HepG2 (cell line): ENCODE data around the gene HECA. TPM values are rescaled to one million over a fixed set of nuclear protein-coding genes. Genes with fewer than 3 reads are reported as not detected.

ENCODE experiments used
- ATAC-seq: fragments of 200-7000 bp; cut with Tn5 transposase; 3 replicates; pipeline ENCODE4 v1.9.1; 2020; ENCODE audit warnings: mild to moderate bottlenecking, moderate library complexity
- BruUV-seq: library from RNA; stranded (reverse); fragments of 400-500 nt; replicated peaks from 2 replicates; lab custom pipeline; 2021; lab: Mats Ljungman, UMichigan
- CTCF ChIA-PET: fragments of 300-600 bp; formaldehyde crosslinking; extraction: SDS; loops from one replicate; lab custom pipeline; 2021; ENCODE audit warnings: low total read pairs, inconsistent platforms, low intra/inter-chr PET ratio; lab: Yijun Ruan, JAX
- POLR2A ChIA-PET: fragments of 350-600 bp; sonication (Branson Sonifier 250); formaldehyde crosslinking; loops from one replicate; lab custom pipeline; 2020; ENCODE audit warnings: antibody characterized with exemption, inconsistent platforms; lab: Yijun Ruan, JAX
- DNase-seq: peaks from one replicate; pipeline ENCODE4 v3.0.0-alpha.2; 2015; ENCODE audit warnings: low spot score
- FAIRE-seq: peaks from 3 replicates; lab custom pipeline; 2011; peaks lifted over from hg19 to GRCh38; lab: Jason Lieb, UNC
- H2AFZ ChIP-seq: one replicate; pipeline ENCODE4 v1.6.1; 2011; ENCODE audit warnings: low read length, inconsistent platforms
- H3K27ac ChIP-seq: fragments of 300-600 bp; 3 replicates; pipeline ENCODE4 v1.8.0; 2011; ENCODE audit warnings: mixed run types, mild to moderate bottlenecking, mixed read lengths, low read length, inconsistent platforms; ENCODE audit not compliant: insufficient read depth; ENCODE audit errors: extremely low read length
- H3K27me3 ChIP-seq, 2 experiments: fragments of 200-600 bp in 1 of 2; 2 replicates in 1 of 2; 3 replicates in 1 of 2; pipeline versions ENCODE4 v1.6.0 to v1.8.0; 2011; ENCODE audit warnings: low read length in 2 of 2, mild to moderate bottlenecking in 2 of 2, moderate library complexity in 2 of 2, inconsistent platforms in 1 of 2; ENCODE audit not compliant: insufficient read depth in 2 of 2, control insufficient read depth in 1 of 2
- H3K36me3 ChIP-seq, 2 experiments: fragments of 200-600 bp in 1 of 2; replicated peaks in 1 of 2; 2 replicates in 1 of 2; 3 replicates in 1 of 2; pipeline versions ENCODE4 v1.5.1 to v1.8.0; 2011; ENCODE audit warnings: low read length in 2 of 2, inconsistent platforms in 1 of 2; ENCODE audit not compliant: insufficient read depth in 2 of 2, control insufficient read depth in 1 of 2
- H3K4me1 ChIP-seq: 2 replicates; pipeline ENCODE4 v1.5.1; 2012; ENCODE audit warnings: low read length, inconsistent platforms; ENCODE audit not compliant: insufficient read depth
- H3K4me2 ChIP-seq: 2 replicates; pipeline ENCODE4 v1.6.0; 2011; ENCODE audit warnings: low read depth, low read length, inconsistent platforms
- H3K4me3 ChIP-seq, 3 experiments: fragments of 200-600 bp in 1 of 3; sonication (generic), shearing (Covaris generic) in 1 of 3; replicated peaks in 1 of 3; 2 replicates each; pipeline ENCODE4 v1.5.1; 2011 to 2016; ENCODE audit warnings: low read length in 3 of 3, inconsistent platforms in 2 of 3, low read depth in 2 of 3, mild to moderate bottlenecking in 2 of 3, control low read depth in 1 of 3, mixed read lengths in 1 of 3; ENCODE audit not compliant: insufficient read depth in 1 of 3
- H3K79me2 ChIP-seq: one replicate; pipeline ENCODE4 v1.6.1; 2011; ENCODE audit warnings: low read length, inconsistent platforms; ENCODE audit not compliant: insufficient read depth
- H3K9ac ChIP-seq: 2 replicates; pipeline ENCODE4 v1.6.0; 2011; ENCODE audit warnings: mild to moderate bottlenecking, low read depth, low read length, inconsistent platforms; ENCODE audit not compliant: insufficient read depth
- H3K9me3 ChIP-seq: 2 replicates; pipeline ENCODE4 v1.5.1; 2012; ENCODE audit warnings: mild to moderate bottlenecking, low read length
- H4K20me1 ChIP-seq: 2 replicates; pipeline ENCODE4 v1.6.0; 2011; ENCODE audit warnings: inconsistent platforms, mild to moderate bottlenecking, low read length, moderate library complexity; ENCODE audit not compliant: insufficient read depth
- EEA1 ChIP-seq: sonication (generic); formaldehyde crosslinking; IDR thresholded peaks from 2 replicates; pipeline ENCODE4 v1.5.1; 2020; ENCODE audit warnings: mild to moderate bottlenecking, missing genetic modification reagents, borderline replicate concordance
- EP300 ChIP-seq, 3 experiments: sonication (generic) in 1 of 3; formaldehyde crosslinking in 1 of 3; IDR thresholded peaks; 2 replicates each; pipeline versions ENCODE4 v1.5.1 to v1.6.1; 2011 to 2020; ENCODE audit warnings: low read depth in 2 of 3, low read length in 2 of 3, borderline replicate concordance in 1 of 3, improper control_type of control experiment in 1 of 3, mild to moderate bottlenecking in 1 of 3, missing genetic modification reagents in 1 of 3, moderate library complexity in 1 of 3
- FOXJ3 ChIP-seq: sonication (generic); formaldehyde crosslinking; IDR thresholded peaks from 2 replicates; pipeline ENCODE4 v1.4.0; 2020; ENCODE audit warnings: missing genetic modification reagents, mild to moderate bottlenecking, borderline replicate concordance
- GABPA ChIP-seq, 2 experiments: IDR thresholded peaks; 2 replicates each; pipeline ENCODE4 v1.6.1; 2011 to 2016; ENCODE audit warnings: low read depth in 2 of 2, low read length in 1 of 2, missing biosample characterization in 1 of 2, missing genetic modification characterization in 1 of 2
- HNF4A ChIP-seq: sonication (generic); formaldehyde crosslinking; IDR thresholded peaks from 2 replicates; pipeline ENCODE4 v1.4.0; 2020; ENCODE audit warnings: missing genetic modification reagents
- IKZF4 ChIP-seq: sonication (generic); formaldehyde crosslinking; IDR thresholded peaks from 2 replicates; pipeline ENCODE4 v1.5.1; 2020; ENCODE audit warnings: borderline replicate concordance, mild to moderate bottlenecking, low read depth, missing genetic modification reagents; ENCODE audit errors: not compliant biosample characterization
- KLF9 ChIP-seq: IDR thresholded peaks from 2 replicates; pipeline ENCODE4 v1.6.1; 2016; ENCODE audit warnings: low read depth
- NBN ChIP-seq: fragments of 450-650 bp; conservative IDR thresholded peaks from 2 replicates; pipeline ENCODE4 v1.6.1; 2017
- NCOA5 ChIP-seq: sonication (generic); formaldehyde crosslinking; IDR thresholded peaks from 2 replicates; pipeline ENCODE4 v1.4.0; 2020; ENCODE audit warnings: missing genetic modification reagents
- SMAD3 ChIP-seq: sonication (generic); formaldehyde crosslinking; IDR thresholded peaks from 2 replicates; pipeline ENCODE4 v1.4.0; 2020; ENCODE audit warnings: missing genetic modification reagents
- SMAD9 ChIP-seq: sonication (generic); formaldehyde crosslinking; IDR thresholded peaks from 2 replicates; pipeline ENCODE4 v1.5.1; 2020; ENCODE audit warnings: mild to moderate bottlenecking, missing genetic modification reagents
- ZMYM2 ChIP-seq: sonication (generic); formaldehyde crosslinking; IDR thresholded peaks from 2 replicates; pipeline ENCODE4 v1.8.0; 2022; ENCODE audit warnings: mild to moderate bottlenecking, missing genetic modification reagents
- ZNF235 ChIP-seq: sonication (generic); formaldehyde crosslinking; IDR thresholded peaks from 2 replicates; pipeline ENCODE4 v1.8.1; 2023; ENCODE audit warnings: mild to moderate bottlenecking, missing genetic modification reagents, borderline replicate concordance
- ZNF281 ChIP-seq: sonication (generic); formaldehyde crosslinking; IDR thresholded peaks from 2 replicates; pipeline ENCODE4 v1.4.0; 2020; ENCODE audit warnings: missing genetic modification reagents, borderline replicate concordance
- ZNF3 ChIP-seq: IDR thresholded peaks from 2 replicates; pipeline ENCODE4 v1.7.0; 2017; ENCODE audit warnings: inconsistent platforms
- ZNF337 ChIP-seq: sonication (generic); formaldehyde crosslinking; IDR thresholded peaks from 2 replicates; pipeline ENCODE4 v1.5.1; 2020; ENCODE audit warnings: missing genetic modification reagents, low read depth, mild to moderate bottlenecking, borderline replicate concordance
- ZNF615 ChIP-seq: sonication (generic); formaldehyde crosslinking; IDR thresholded peaks from 2 replicates; pipeline ENCODE4 v1.5.0; 2020; ENCODE audit warnings: mild to moderate bottlenecking, missing genetic modification reagents, borderline replicate concordance
- ZNF652 ChIP-seq: IDR thresholded peaks from 2 replicates; pipeline ENCODE4 v1.6.1; 2016; ENCODE audit warnings: low read depth, borderline replicate concordance
- ZNF788 ChIP-seq: sonication (generic); formaldehyde crosslinking; IDR thresholded peaks from 2 replicates; pipeline ENCODE4 v1.5.0; 2020; ENCODE audit warnings: mild to moderate bottlenecking, missing genetic modification reagents, borderline replicate concordance
- WGBS: methylation state at CpG from one replicate; pipeline ENCODE4 v1.1.6; 2017; ENCODE audit warnings: low lambda C conversion rate; 5-methylcytosine and 5-hydroxymethylcytosine counted together
- in situ Hi-C: cut with HindIII; loops from 2 replicates; pipeline ENCODE4 v1.10.0; 2017; ENCODE audit warnings: low pct_unique_long_range_greater_than_20kb; ENCODE audit not compliant: extremely low pct_ligation_motif_present
- intact Hi-C: fragments of 100-400 bp; cut with micrococcal nuclease; formaldehyde crosslinking; loops from one replicate; pipeline ENCODE4 v1.10.0; 2022; ENCODE audit not compliant: unreplicated experiment
- polyA plus RNA-seq, 8 experiments: library from polyadenylated mRNA; depleted of rRNA in 3 of 8; stranded (reverse) in 7 of 8; unstranded in 1 of 8; fragments of >200 nt; fragmentation: Illumina TruSeq in 4 of 8; extraction: Trizol in 4 of 8; gene quantifications; 2 replicates each; pipeline versions ENCODE4 v1.2.1 to v1.2.3, GENCODE V29; 2011 to 2016; ENCODE audit warnings: low read depth in 4 of 8, missing spikeins in 1 of 8, mixed read lengths in 1 of 8; ENCODE audit not compliant: insufficient read depth in 1 of 8
- total RNA-seq, 5 experiments: library from RNA; depleted of rRNA; stranded (reverse); fragments of >200 nt; fragmentation: Illumina TruSeq; extraction: Trizol; gene quantifications; 2 replicates each; pipeline ENCODE4 v1.2.3, GENCODE V29; 2016; ENCODE audit warnings: low read depth in 1 of 5
- TF ChIP-seq, protein P1 (sequence below): sonication (generic); formaldehyde crosslinking; IDR thresholded peaks from 2 replicates; pipeline ENCODE4 v1.4.0; 2020; ENCODE audit warnings: missing genetic modification reagents

Gene HECA
- total and polyA plus RNA-seq, 2 of the 13 experiments (the other 11 are each of a cell fraction or from before 2014, with no cell fraction given) = 0.18 to 0.49 TPM

DNA sequence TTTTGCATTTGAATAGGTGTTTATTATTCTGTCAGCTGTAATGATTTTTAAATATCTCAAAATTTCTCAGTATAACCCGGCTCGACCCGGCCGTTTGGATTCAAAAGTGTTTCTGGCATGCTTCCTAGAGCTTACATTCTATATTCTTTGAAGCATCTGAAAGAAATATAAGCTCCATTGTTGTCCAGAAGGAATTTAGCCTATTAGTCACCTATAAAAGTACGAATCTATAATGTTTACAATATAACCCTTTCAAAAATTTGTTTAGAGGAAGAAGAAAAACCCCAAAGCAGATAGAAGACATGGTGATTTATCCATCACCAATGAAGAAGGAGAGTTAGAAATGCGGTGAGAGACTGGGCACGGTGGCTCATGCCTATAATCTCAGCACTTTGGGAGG, 22.3 kb upstream of the HECA start (continued):
- TF ChIP-seq ZNF337 (CRISPR knock-in tag) (no peak), SMAD9 (CRISPR knock-in tag) (no peak)

DNA sequence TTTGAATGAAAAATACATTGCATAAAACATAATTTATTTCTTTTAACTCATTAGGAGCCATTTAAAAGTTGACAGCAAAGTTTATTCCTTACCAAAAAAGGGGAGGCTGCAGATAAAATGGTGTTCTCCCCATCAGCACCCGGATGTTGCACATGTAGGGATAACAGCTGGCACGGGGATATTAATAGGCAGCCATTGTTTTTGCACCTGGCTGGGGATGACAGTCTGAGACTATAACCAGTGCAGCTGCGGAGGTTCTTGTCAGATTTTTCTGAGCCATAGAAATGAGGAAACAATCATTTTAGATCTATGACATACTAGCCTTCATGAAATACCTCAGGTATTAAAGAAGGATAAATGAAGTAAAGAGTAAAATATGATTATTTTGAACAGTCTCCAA, 20.1 kb upstream of the HECA start:
- BruUV-seq = no TSS peak
- DNase-seq = no peak
- no peak for FAIRE-seq
- H3K4me2 ChIP-seq = no peak overlapping the region
- H3K27ac ChIP-seq = no peak overlapping the region
- peaks cover 4% of the 10 kb centered on the region; the same call in 1 of the 2 replicates for H3K9me3 ChIP-seq
- 23% methylated on average over 3 of the region's 3 CpGs for WGBS
- in situ Hi-C loops (loop anchor here (5.0 kb wide), 1 partner anchor 297 kb away; no protein-coding TSS in a partner anchor), intact Hi-C loops (no loop called here)
- no peaks in the 10 kb centered on the region for H3K4me1 ChIP-seq
- no peak overlapping the region for H3K4me3 ChIP-seq
- H3K27me3 ChIP-seq = no peaks in the 10 kb centered on the region; a peak in 2 of 5 replicates
- ChIA-PET POLR2A (no interaction called here), CTCF (no interaction called here)
- no peak overlapping the region for H3K9ac ChIP-seq
- no peaks in the 10 kb centered on the region for H3K36me3 ChIP-seq
- no peaks in the 10 kb centered on the region for H3K79me2 ChIP-seq
- H4K20me1 ChIP-seq = no peaks in the 10 kb centered on the region
- H2AFZ ChIP-seq = no peak overlapping the region
- no peak for ATAC-seq
- TF ChIP-seq SMAD3 (CRISPR knock-in tag) = no peak
- no peak for TF ChIP-seq HNF4A (CRISPR knock-in tag)
- TF ChIP-seq ZNF235 = no peak
- TF ChIP-seq IKZF4 (CRISPR knock-in tag) = no peak
- TF ChIP-seq ZMYM2 = no peak
- TF ChIP-seq ZNF615 (CRISPR knock-in tag) = no peak
- TF ChIP-seq NCOA5 (CRISPR knock-in tag) = no peak
- no peak for TF ChIP-seq ZNF652
- TF ChIP-seq ZNF281 (CRISPR knock-in tag) = no peak
- TF ChIP-seq EEA1 (CRISPR knock-in tag) = no peak
- TF ChIP-seq ZNF788 = no peak
- TF ChIP-seq GABPA (IDR thresholded peaks at IDR 0.05; ENCODE audit: low read depth, low read length) = no peak
- no peak for TF ChIP-seq GABPA (CRISPR knock-in tag; IDR thresholded peaks at IDR 0.05; ENCODE audit: low read depth)
- no peak for TF ChIP-seq KLF9 (CRISPR knock-in tag)
- TF ChIP-seq NBN = no peak
- TF ChIP-seq, protein P1, sequence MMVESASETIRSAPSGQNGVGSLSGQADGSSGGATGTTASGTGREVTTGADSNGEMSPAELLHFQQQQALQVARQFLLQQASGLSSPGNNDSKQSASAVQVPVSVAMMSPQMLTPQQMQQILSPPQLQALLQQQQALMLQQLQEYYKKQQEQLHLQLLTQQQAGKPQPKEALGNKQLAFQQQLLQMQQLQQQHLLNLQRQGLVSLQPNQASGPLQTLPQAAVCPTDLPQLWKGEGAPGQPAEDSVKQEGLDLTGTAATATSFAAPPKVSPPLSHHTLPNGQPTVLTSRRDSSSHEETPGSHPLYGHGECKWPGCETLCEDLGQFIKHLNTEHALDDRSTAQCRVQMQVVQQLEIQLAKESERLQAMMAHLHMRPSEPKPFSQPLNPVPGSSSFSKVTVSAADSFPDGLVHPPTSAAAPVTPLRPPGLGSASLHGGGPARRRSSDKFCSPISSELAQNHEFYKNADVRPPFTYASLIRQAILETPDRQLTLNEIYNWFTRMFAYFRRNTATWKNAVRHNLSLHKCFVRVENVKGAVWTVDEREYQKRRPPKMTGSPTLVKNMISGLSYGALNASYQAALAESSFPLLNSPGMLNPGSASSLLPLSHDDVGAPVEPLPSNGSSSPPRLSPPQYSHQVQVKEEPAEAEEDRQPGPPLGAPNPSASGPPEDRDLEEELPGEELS (CRISPR knock-in tag) = no peak
- TF ChIP-seq FOXJ3 (CRISPR knock-in tag) = no peak
- no peak for TF ChIP-seq EP300 (IDR thresholded peaks at IDR 0.05; ENCODE audit: low read depth in 2 of 2, low read length in 2 of 2)
- no peak for TF ChIP-seq EP300 (CRISPR knock-in tag; IDR thresholded peaks at IDR 0.05; ENCODE audit: borderline replicate concordance)
- TF ChIP-seq ZNF3 (CRISPR knock-in tag) = no peak
